ENCODE measurements around the gene C1orf21.

Gene C1orf21

GRCh38 chr1:184351416-184351975, 35.3 kb upstream of the C1orf21 start:
- Histone ChIP-seq H4K12ac (ENCODE audit: low read depth, low read length) (no peak overlapping the region), H2BK120ac (ENCODE audit: insufficient read depth, low read length, poor library complexity) (no peak overlapping the region), H4K91ac (ENCODE audit: low read depth, low read length) (no peak overlapping the region), H3K18ac (ENCODE audit: low read length) (no peak overlapping the region), H2AK5ac (ENCODE audit: low read length) (no peak overlapping the region), H3K4me1 (ENCODE audit: control insufficient read depth in 1 of 2, insufficient read depth in 2 of 2, low read length in 2 of 2) (no peaks in the 10 kb centered on the region), H2BK12ac (ENCODE audit: low read length) (no peak overlapping the region), H3K23ac (ENCODE audit: low read length) (no peak overlapping the region), H3K9ac (ENCODE audit: low read length) (no peak overlapping the region), H3K79me2 (ENCODE audit: control insufficient read depth, insufficient read depth, low read length, poor library complexity) (no peaks in the 10 kb centered on the region), H3K4me3 (ENCODE audit: low read depth, low read length) (no peak overlapping the region), H3K9me3 (ENCODE audit: insufficient read depth, low read depth, low read length) (no peaks in the 10 kb centered on the region), H2BK5ac (ENCODE audit: low read depth, low read length, poor library complexity) (no peak overlapping the region), H3K4ac (ENCODE audit: low read depth, low read length) (no peak overlapping the region), H3K14ac (ENCODE audit: low read length) (no peak overlapping the region), H3K27ac (ENCODE audit: low read depth, low read length) (no peak overlapping the region), H3K4me2 (ENCODE audit: low read length) (no peak overlapping the region), H3K27me3 (ENCODE audit: insufficient read depth, low read length) (no peaks in the 10 kb centered on the region), H3K79me1 (ENCODE audit: low read length) (no peaks in the 10 kb centered on the region), H4K8ac (ENCODE audit: low read depth, low read length) (no peak overlapping the region), H3K36me3 (ENCODE audit: control insufficient read depth in 1 of 2, insufficient read depth in 2 of 2, low read length in 2 of 2) (no peaks in the 10 kb centered on the region), H2AFZ (ENCODE audit: insufficient read depth, low read length, poor library complexity) (no peak overlapping the region)
- WGBS (ENCODE audit: extremely low coverage, insufficient coverage, insufficient read length): no CpG with 5 or more reads among the region's 3 CpGs
- DNase-seq: no peak

DNA sequence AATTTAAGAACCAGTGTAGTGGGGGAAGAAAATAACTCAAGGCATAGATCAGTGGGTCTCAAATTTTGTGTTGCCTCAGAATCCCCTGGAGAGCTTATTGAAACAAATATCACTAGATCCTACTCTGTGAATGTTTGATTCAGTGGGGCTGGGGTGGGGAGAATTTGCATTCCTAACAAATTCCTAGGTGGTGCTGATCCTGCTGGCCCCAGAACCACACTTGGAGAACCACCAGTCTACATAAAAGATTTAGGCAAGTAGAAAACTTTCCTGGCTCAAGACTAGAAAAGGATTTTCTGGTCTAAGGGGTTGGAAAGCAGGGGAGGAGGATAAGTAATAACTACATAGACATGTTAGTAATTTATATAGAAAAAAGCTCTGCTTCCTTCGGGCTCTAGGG, 34.1 kb upstream of the C1orf21 start:
- Histone ChIP-seq H4K8ac (ENCODE audit: low read depth, low read length) (no peak overlapping the region), H3K14ac (ENCODE audit: low read length) (no peak overlapping the region), H3K9me3 (ENCODE audit: insufficient read depth, low read depth, low read length) (no peaks in the 10 kb centered on the region), H3K23ac (ENCODE audit: low read length) (no peak overlapping the region), H3K79me2 (ENCODE audit: control insufficient read depth, insufficient read depth, low read length, poor library complexity) (no peaks in the 10 kb centered on the region), H2BK120ac (ENCODE audit: insufficient read depth, low read length, poor library complexity) (no peak overlapping the region), H3K4me2 (ENCODE audit: low read length) (no peak overlapping the region), H4K91ac (ENCODE audit: low read depth, low read length) (no peak overlapping the region), H2AFZ (ENCODE audit: insufficient read depth, low read length, poor library complexity) (no peak overlapping the region), H3K4ac (ENCODE audit: low read depth, low read length) (no peak overlapping the region), H3K36me3 (ENCODE audit: control insufficient read depth in 1 of 2, insufficient read depth in 2 of 2, low read length in 2 of 2) (no peaks in the 10 kb centered on the region), H3K18ac (ENCODE audit: low read length) (no peak overlapping the region), H2BK5ac (ENCODE audit: low read depth, low read length, poor library complexity) (no peak overlapping the region), H3K4me1 (ENCODE audit: control insufficient read depth in 1 of 2, insufficient read depth in 2 of 2, low read length in 2 of 2) (no peaks in the 10 kb centered on the region), H2AK5ac (ENCODE audit: low read length) (no peak overlapping the region), H3K27me3 (ENCODE audit: insufficient read depth, low read length) (no peaks in the 10 kb centered on the region), H4K12ac (ENCODE audit: low read depth, low read length) (no peak overlapping the region), H3K27ac (ENCODE audit: low read depth, low read length) (no peak overlapping the region), H2BK12ac (ENCODE audit: low read length) (no peak overlapping the region), H3K4me3 (ENCODE audit: low read depth, low read length) (no peak overlapping the region), H3K79me1 (ENCODE audit: low read length) (no peaks in the 10 kb centered on the region), H3K9ac (ENCODE audit: low read length) (no peak overlapping the region)
- no peak for DNase-seq
- no CpG with 5 or more reads among the region's 1 CpG for WGBS (ENCODE audit: extremely low coverage, insufficient coverage, insufficient read length)

DNA sequence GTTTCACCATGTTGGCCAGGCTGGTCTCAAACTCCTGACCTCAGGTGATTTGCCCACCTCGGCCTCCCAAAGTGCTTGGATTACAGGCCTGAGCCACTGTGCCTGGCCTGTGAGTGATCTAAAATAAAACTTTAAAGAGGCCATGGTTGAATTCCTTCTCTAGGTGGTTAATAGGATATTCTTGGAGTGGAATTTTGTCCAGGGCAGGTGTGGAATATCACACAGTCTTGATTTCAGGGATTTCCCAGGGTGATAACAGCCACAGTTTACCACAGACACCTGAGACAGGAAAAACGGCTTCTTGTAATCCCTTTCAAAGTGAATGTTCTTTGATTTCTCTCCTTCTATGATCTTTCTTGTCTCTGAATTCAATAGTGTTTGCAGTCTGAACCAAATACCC, 32.1 kb upstream of the C1orf21 start:
- no peak overlapping the region for H3K4me2 ChIP-seq (ENCODE audit: low read length)
- H2BK120ac ChIP-seq (ENCODE audit: insufficient read depth, low read length, poor library complexity): no peak overlapping the region
- H2BK12ac ChIP-seq (ENCODE audit: low read length): no peak overlapping the region
- H3K23ac ChIP-seq (ENCODE audit: low read length): no peak overlapping the region
- H3K4me3 ChIP-seq (ENCODE audit: low read depth, low read length): no peak overlapping the region
- H2BK5ac ChIP-seq (ENCODE audit: low read depth, low read length, poor library complexity): no peak overlapping the region
- H3K79me2 ChIP-seq (ENCODE audit: control insufficient read depth, insufficient read depth, low read length, poor library complexity): no peaks in the 10 kb centered on the region
- H3K36me3 ChIP-seq (ENCODE audit: control insufficient read depth in 1 of 2, insufficient read depth in 2 of 2, low read length in 2 of 2): no peaks in the 10 kb centered on the region
- DNase-seq: no peak
- H3K18ac ChIP-seq (ENCODE audit: low read length): no peak overlapping the region
- no peaks in the 10 kb centered on the region for H3K4me1 ChIP-seq (ENCODE audit: control insufficient read depth in 1 of 2, insufficient read depth in 2 of 2, low read length in 2 of 2)
- H3K27ac ChIP-seq (ENCODE audit: low read depth, low read length): no peak overlapping the region
- no peaks in the 10 kb centered on the region for H3K9me3 ChIP-seq (ENCODE audit: insufficient read depth, low read depth, low read length)
- no peak overlapping the region for H3K14ac ChIP-seq (ENCODE audit: low read length)
- H2AK5ac ChIP-seq (ENCODE audit: low read length): no peak overlapping the region
- H4K12ac ChIP-seq (ENCODE audit: low read depth, low read length): no peak overlapping the region
- no peaks in the 10 kb centered on the region for H3K79me1 ChIP-seq (ENCODE audit: low read length)
- no peak overlapping the region for H4K91ac ChIP-seq (ENCODE audit: low read depth, low read length)
- no CpG with 5 or more reads among the region's 2 CpGs for WGBS (ENCODE audit: extremely low coverage, insufficient coverage, insufficient read length)
- H3K9ac ChIP-seq (ENCODE audit: low read length): no peak overlapping the region
- no peak overlapping the region for H2AFZ ChIP-seq (ENCODE audit: insufficient read depth, low read length, poor library complexity)
- no peaks in the 10 kb centered on the region for H3K27me3 ChIP-seq (ENCODE audit: insufficient read depth, low read length)
- no peak overlapping the region for H3K4ac ChIP-seq (ENCODE audit: low read depth, low read length)
- H4K8ac ChIP-seq (ENCODE audit: low read depth, low read length): no peak overlapping the region

- Histone ChIP-seq H3K9me3 (ENCODE audit: insufficient read depth, low read depth, low read length) (no peaks in the 10 kb centered on the region), H2BK120ac (ENCODE audit: insufficient read depth, low read length, poor library complexity) (no peak overlapping the region), H3K4me2 (ENCODE audit: low read length) (no peak overlapping the region), H2BK5ac (ENCODE audit: low read depth, low read length, poor library complexity) (no peak overlapping the region), H2AFZ (ENCODE audit: insufficient read depth, low read length, poor library complexity) (no peak overlapping the region), H3K4me1 (ENCODE audit: control insufficient read depth in 1 of 2, insufficient read depth in 2 of 2, low read length in 2 of 2) (no peaks in the 10 kb centered on the region), H3K14ac (ENCODE audit: low read length) (no peak overlapping the region), H3K4ac (ENCODE audit: low read depth, low read length) (no peak overlapping the region), H3K4me3 (ENCODE audit: low read depth, low read length) (no peak overlapping the region), H3K27me3 (ENCODE audit: insufficient read depth, low read length) (no peaks in the 10 kb centered on the region), H3K79me2 (ENCODE audit: control insufficient read depth, insufficient read depth, low read length, poor library complexity) (no peaks in the 10 kb centered on the region), H3K18ac (ENCODE audit: low read length) (no peak overlapping the region), H3K36me3 (ENCODE audit: control insufficient read depth in 1 of 2, insufficient read depth in 2 of 2, low read length in 2 of 2) (no peaks in the 10 kb centered on the region), H4K91ac (ENCODE audit: low read depth, low read length) (no peak overlapping the region), H4K12ac (ENCODE audit: low read depth, low read length) (no peak overlapping the region), H3K27ac (ENCODE audit: low read depth, low read length) (no peak overlapping the region), H2BK12ac (ENCODE audit: low read length) (no peak overlapping the region), H3K9ac (ENCODE audit: low read length) (no peak overlapping the region), H3K23ac (ENCODE audit: low read length) (no peak overlapping the region), H4K8ac (ENCODE audit: low read depth, low read length) (no peak overlapping the region), H3K79me1 (ENCODE audit: low read length) (no peaks in the 10 kb centered on the region), H2AK5ac (ENCODE audit: low read length) (no peak overlapping the region)
- no CpG with 5 or more reads among the region's 2 CpGs for WGBS (ENCODE audit: extremely low coverage, insufficient coverage, insufficient read length)
- no peak for DNase-seq
These were observed 29.9 kb upstream of the C1orf21 start for GRCh38 chr1:184356891-184357290.

Measured in trophoblast cell (in vitro differentiated cells and primary cell).